ENCODE measurements around the gene MOCS1.

GRCh38 chr6:39886871-39887270, 47.4 kb downstream of the MOCS1 start:
- TF ChIP-seq CTCF (IDR thresholded peaks at IDR 0.05; ENCODE audit: low read depth, low read length) (no peak), EZH2phosphoT487 (IDR thresholded peaks at IDR 0.05; ENCODE audit: low read depth) (no peak)

Data from OCI-LY3 (cell line).